Panc1 (cell line): ENCODE data around the gene GAS7. TPM values are rescaled to one million over a fixed set of nuclear protein-coding genes. Genes with fewer than 3 reads are reported as not detected.

Source experiments
- ATAC-seq: fragments of 200-7000 bp; cut with Tn5 transposase; 2 replicates; pipeline ENCODE4 v1.9.1; 2020; ENCODE audit warnings: mild to moderate bottlenecking, moderate library complexity
- BruUV-seq: library from RNA; stranded (reverse); fragments of 400-500 nt; replicated peaks from 2 replicates; lab custom pipeline; 2021; lab: Mats Ljungman, UMichigan
- CTCF ChIA-PET: fragments of 300-600 bp; sonication (Branson Sonifier 250); formaldehyde crosslinking; loops from one replicate; lab custom pipeline; 2022; ENCODE audit warnings: antibody characterized with exemption; lab: Charles Lee
- POLR2A ChIA-PET: fragments of 300-600 bp; sonication (Branson Sonifier 250); formaldehyde crosslinking; loops from one replicate; lab custom pipeline; 2022; ENCODE audit warnings: antibody characterized with exemption; lab: Charles Lee
- DNase-seq: peaks from one replicate; pipeline ENCODE4 v3.0.0-alpha.2; 2010; ENCODE audit warnings: low read depth, low spot score
- H3K27ac ChIP-seq: 2 replicates; pipeline ENCODE4 v1.5.1; 2011; ENCODE audit warnings: mild to moderate bottlenecking, low read length, inconsistent platforms
- H3K27me3 ChIP-seq: fragments of 200-500 bp; sonication (Bioruptor generic); 2 replicates; pipeline ENCODE4 v1.6.0; 2014; ENCODE audit warnings: low read length, inconsistent platforms; ENCODE audit not compliant: control insufficient read depth, insufficient read depth
- H3K36me3 ChIP-seq: fragments of 200-500 bp; sonication (Bioruptor generic); 2 replicates; pipeline ENCODE4 v1.5.1; 2014; ENCODE audit warnings: inconsistent platforms, mild to moderate bottlenecking, low read length, moderate library complexity; ENCODE audit not compliant: control insufficient read depth, insufficient read depth
- H3K4me1 ChIP-seq: 2 replicates; pipeline ENCODE4 v1.5.1; 2011; ENCODE audit warnings: inconsistent platforms, mild to moderate bottlenecking, low read length, moderate library complexity; ENCODE audit not compliant: control insufficient read depth, insufficient read depth
- H3K4me3 ChIP-seq, 2 experiments: 2 replicates each; pipeline ENCODE4 v1.5.1; 2011 to 2012; ENCODE audit warnings: low read depth in 2 of 2, low read length in 2 of 2, mild to moderate bottlenecking in 2 of 2, inconsistent platforms in 1 of 2, moderate library complexity in 1 of 2
- H3K9me3 ChIP-seq: fragments of 200-500 bp; sonication (Bioruptor generic); 2 replicates; pipeline ENCODE4 v1.5.1; 2014; ENCODE audit warnings: low read depth, mild to moderate bottlenecking, inconsistent platforms, low read length, moderate library complexity; ENCODE audit not compliant: control insufficient read depth, insufficient read depth
- CTCF ChIP-seq: fragments of 450-650 bp; IDR thresholded peaks from 2 replicates; pipeline ENCODE4 v1.5.1; 2017; ENCODE audit warnings: mild to moderate bottlenecking
- POLR2AphosphoS5 ChIP-seq: IDR thresholded peaks from 2 replicates; pipeline ENCODE4 v1.6.1; 2012; ENCODE audit warnings: mild to moderate bottlenecking, low read depth, low read length, moderate library complexity
- REST ChIP-seq, 2 experiments: IDR thresholded peaks; 2 replicates each; pipeline ENCODE4 v1.6.1; 2011 to 2012; ENCODE audit warnings: low read depth in 2 of 2, control low read depth in 1 of 2, low read length in 1 of 2, mild to moderate bottlenecking in 1 of 2, moderate library complexity in 1 of 2; ENCODE audit not compliant: insufficient read depth in 1 of 2
- SIN3A ChIP-seq: IDR thresholded peaks from 2 replicates; pipeline ENCODE4 v1.6.1; 2012; ENCODE audit warnings: low read depth, mild to moderate bottlenecking, low read length, moderate library complexity, borderline replicate concordance; ENCODE audit not compliant: insufficient read depth
- TCF7L2 ChIP-seq: IDR thresholded peaks from 2 replicates; pipeline ENCODE4 v1.6.1; 2011; ENCODE audit warnings: mild to moderate bottlenecking, low read depth, low read length, inconsistent platforms
- in situ Hi-C: cut with HindIII; loops from 2 replicates; pipeline ENCODE4 v1.10.0; 2016; ENCODE audit warnings: low sequenced_read_pairs, low pct_unique_long_range_greater_than_20kb
- intact Hi-C: fragments of 100-400 bp; cut with micrococcal nuclease; formaldehyde crosslinking; loops from one replicate; pipeline ENCODE4 v1.10.0; 2022; ENCODE audit not compliant: unreplicated experiment
- total RNA-seq: library from RNA; stranded (reverse); gene quantifications from one replicate; pipeline ENCODE4 v1.2.1, GENCODE V29; 2021; ENCODE audit not compliant: unreplicated experiment

GAS7 gene
- total RNA-seq, 1 experiment from 2014 or later, result 0.05 TPM

- Histone ChIP-seq H3K4me1 (no peaks in the 10 kb centered on the region), H3K4me3 (no peak overlapping the region), H3K27me3 (no peaks in the 10 kb centered on the region), H3K27ac (no peak overlapping the region), H3K9me3 (no peaks in the 10 kb centered on the region), H3K36me3 (no peaks in the 10 kb centered on the region)
- in situ Hi-C loops, result no loop called here
- intact Hi-C loops, result no loop called here
- no TSS peak for BruUV-seq
- DNase-seq (no peak), ATAC-seq (no peak)
- POLR2A ChIA-PET, result no interaction called here
- TF ChIP-seq POLR2AphosphoS5 (no peak), CTCF (no peak), REST (IDR thresholded peaks at IDR 0.05; ENCODE audit: insufficient read depth in 1 of 2, low read depth in 2 of 2, low read length in 1 of 2) (no peak), SIN3A (no peak), TCF7L2 (no peak)
- CTCF ChIA-PET, result no interaction called here
Measured at GRCh38 chr17:9918352-9918751, 280.1 kb downstream of the GAS7 start.

- no peak overlapping the region for H3K27ac ChIP-seq
- H3K36me3 ChIP-seq, result no peaks in the 10 kb centered on the region
- TF ChIP-seq SIN3A, result no peak
- no peak for TF ChIP-seq TCF7L2
- TF ChIP-seq POLR2AphosphoS5, result no peak
- no peak for TF ChIP-seq REST (IDR thresholded peaks at IDR 0.05; ENCODE audit: insufficient read depth in 1 of 2, low read depth in 2 of 2, low read length in 1 of 2)
- TF ChIP-seq CTCF, result no peak
- H3K4me3 ChIP-seq, result no peak overlapping the region
- H3K27me3 ChIP-seq, result no peaks in the 10 kb centered on the region
- ChIA-PET POLR2A (no interaction called here), CTCF (no interaction called here)
- intact Hi-C loops (no loop called here), in situ Hi-C loops (no loop called here)
- H3K4me1 ChIP-seq, result no peaks in the 10 kb centered on the region
- BruUV-seq, result no TSS peak
- DNase-seq (no peak), ATAC-seq (no peak)
- no peaks in the 10 kb centered on the region for H3K9me3 ChIP-seq
Measured at GRCh38 chr17:9917801-9918200, 280.6 kb downstream of the GAS7 start.
